ENCODE data around the gene ADAMTS12. TPM values are rescaled to one million over a fixed set of nuclear protein-coding genes. Genes with fewer than 3 reads are reported as not detected.

Gene ADAMTS12
- total RNA-seq, 1 donor from 2014 or later = 2.2 TPM

DNA sequence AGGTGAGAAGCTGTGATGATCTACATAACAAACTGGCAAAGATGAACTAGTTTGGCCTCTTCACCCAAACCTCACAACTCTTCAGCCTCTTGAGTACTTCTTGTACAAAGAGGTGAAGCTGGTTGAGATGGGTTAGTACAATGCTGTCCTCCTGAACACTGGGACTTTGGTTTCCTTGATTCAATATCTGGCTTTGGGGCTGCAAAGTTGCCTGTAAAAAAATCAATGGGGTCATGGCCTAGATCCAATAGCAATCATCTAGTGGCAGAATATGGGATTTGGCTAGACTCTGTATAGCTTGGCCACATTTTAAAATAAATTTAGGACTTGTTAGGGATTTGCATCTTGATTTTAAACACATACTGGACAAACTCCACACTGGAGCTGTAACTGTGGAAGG is 179.1 kb downstream of the ADAMTS12 start:
- no peak for DNase-seq (ENCODE audit: low spot score)

GRCh38 chr5:33711094-33711679 is 180.6 kb downstream of the ADAMTS12 start:
- no peak for DNase-seq (ENCODE audit: low spot score)

DNA sequence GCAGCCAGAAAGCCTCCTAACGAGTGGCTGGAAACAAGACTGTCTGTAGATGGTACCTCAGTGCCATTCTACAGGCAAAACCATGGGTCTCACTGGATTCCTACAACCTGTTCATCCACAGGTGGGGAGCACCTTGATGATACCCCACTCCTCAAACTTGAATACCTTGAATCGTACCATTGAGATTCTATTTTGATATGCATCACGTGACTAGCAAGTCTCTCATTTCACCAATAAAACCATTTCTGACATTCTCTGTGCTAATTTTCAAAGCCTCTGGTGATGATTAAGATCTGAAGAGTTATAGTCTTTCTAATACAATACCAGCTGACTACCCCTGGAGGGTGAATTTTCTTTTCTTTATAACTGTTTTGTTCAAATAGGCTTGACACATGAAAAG is 188.9 kb downstream of the ADAMTS12 start:
- DNase-seq (ENCODE audit: low spot score) = no peak

DNA sequence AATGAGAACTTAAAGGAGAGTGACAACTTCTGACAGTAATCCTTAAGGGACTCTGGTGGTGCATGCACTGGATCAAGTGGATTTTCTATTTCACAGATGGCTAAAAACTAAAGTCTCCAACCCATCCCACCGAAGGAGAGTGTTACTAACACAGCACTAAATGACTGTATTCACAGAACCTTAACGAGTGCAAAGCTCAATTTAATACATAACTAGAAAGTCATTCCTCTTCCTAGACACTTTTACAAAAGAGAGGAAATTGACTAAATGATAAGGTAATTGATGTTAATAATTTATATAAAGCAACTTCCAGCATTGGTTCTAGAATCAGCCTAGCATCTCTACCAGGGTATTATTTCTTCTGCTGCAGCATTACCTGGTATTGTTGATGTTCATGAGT is 189.8 kb downstream of the ADAMTS12 start:
- DNase-seq (ENCODE audit: low spot score) = no peak

DNA sequence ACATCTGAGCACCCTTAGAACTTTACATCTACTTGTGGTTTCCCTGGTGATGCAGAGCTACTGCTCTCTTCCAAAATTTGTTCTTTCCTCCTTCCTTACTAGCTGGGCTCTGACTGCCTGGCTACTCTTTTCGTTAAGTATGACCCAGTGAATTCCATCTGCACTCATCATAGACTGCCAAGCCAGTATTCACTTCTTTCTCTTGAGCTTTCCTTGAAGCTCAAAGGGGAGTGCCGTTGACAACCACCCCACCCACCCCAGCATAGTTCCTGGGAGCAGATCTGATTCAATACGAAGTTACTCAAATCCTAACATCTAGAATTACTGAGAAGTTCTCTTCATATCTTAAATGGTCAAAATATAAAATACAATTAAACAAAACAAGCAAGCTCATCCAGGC is 190.5 kb downstream of the ADAMTS12 start:
- no peak for DNase-seq (ENCODE audit: low spot score)

- no peak for DNase-seq (ENCODE audit: low spot score)
These were observed 195.4 kb downstream of the ADAMTS12 start for GRCh38 chr5:33696411-33696810.

- DNase-seq (ENCODE audit: low spot score) = no peak
These were observed 198.8 kb downstream of the ADAMTS12 start for GRCh38 chr5:33692980-33693379.

DNA sequence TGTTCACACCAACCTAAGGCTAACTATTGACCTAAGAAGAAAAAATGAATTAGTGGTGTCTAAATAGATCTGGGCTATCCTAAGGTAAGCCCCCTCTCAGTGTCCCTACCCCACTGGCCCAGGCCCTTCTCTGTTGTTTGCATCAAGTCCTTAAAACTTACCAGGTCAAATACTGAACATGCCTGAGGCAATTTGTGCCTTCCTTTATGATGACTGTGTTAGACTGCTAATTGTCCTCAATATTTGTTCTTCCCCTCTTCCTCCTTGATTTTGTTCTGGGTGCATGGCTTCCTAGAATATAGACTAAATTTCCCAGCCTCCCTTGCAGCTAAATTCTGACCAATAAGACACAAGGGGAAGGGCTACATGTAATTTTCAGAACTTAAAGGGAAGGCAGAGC is 199.9 kb downstream of the ADAMTS12 start:
- no peak for DNase-seq (ENCODE audit: low spot score)

DNA sequence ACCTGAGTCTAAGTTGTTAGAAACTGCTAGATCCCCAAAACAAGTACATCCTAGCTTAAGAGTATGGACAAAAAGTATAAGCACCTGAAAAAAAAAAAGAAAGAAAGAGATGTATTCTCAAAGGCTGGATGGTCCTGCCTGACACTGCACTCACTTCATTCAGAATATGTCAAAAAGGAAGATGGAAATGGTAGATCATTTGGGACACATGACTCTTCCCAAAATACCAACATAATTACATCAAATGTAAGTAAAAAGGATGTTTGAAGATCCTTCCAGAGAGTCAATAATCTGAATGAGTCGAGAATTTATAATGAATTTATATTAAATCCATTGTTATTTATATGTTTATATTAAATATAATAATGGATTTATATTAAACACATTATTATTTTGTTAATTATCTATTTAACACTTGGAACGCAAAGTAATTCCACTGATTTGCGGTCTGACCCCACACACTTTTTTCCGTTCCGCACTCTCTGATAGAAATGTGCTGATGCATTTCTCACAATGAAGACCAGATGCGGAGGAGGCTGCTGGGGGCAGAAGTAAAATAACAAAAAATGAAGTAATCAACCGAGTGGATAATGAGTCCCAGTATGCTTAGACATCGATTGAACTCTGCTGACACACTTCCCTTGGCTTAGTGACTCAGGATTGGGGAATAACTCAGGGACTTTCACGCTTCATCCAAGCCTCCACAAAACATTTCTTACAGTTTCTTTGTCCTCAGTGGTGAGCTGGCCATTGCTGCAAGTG is 201.2 kb downstream of the ADAMTS12 start:
- DNase-seq (ENCODE audit: low spot score) = no peak

DNA sequence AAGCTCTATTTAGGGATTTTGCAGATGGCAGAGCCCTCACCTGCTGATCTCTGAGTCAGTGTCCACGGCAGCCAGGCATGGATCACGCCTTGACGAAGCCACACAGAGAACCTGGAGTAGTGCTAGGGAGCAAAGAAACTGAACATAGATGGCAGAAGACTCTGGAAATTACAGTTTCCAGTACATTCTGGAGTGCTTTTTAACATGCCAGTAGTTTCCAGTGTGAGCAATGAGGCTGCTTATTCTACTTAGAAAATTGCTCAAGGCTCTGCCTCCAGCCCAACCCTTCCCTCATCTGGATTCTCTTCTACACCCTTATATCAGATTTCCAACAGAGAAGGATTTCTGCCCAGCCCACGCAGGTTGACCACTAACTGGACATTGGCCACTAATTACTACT is 203.3 kb downstream of the ADAMTS12 start:
- DNase-seq (ENCODE audit: low spot score) = no peak

GRCh38 chr5:33688066-33688465 is 203.7 kb downstream of the ADAMTS12 start:
- no peak for DNase-seq (ENCODE audit: low spot score)

GRCh38 chr5:33685873-33686755 is 205.7 kb downstream of the ADAMTS12 start:
- DNase-seq (ENCODE audit: low spot score) = no peak

GRCh38 chr5:33684496-33685159 is 207.2 kb downstream of the ADAMTS12 start:
- DNase-seq (ENCODE audit: low spot score) = no peak

GRCh38 chr5:33679791-33680190 is 212.0 kb downstream of the ADAMTS12 start:
- DNase-seq (ENCODE audit: low spot score) = no peak

DNA sequence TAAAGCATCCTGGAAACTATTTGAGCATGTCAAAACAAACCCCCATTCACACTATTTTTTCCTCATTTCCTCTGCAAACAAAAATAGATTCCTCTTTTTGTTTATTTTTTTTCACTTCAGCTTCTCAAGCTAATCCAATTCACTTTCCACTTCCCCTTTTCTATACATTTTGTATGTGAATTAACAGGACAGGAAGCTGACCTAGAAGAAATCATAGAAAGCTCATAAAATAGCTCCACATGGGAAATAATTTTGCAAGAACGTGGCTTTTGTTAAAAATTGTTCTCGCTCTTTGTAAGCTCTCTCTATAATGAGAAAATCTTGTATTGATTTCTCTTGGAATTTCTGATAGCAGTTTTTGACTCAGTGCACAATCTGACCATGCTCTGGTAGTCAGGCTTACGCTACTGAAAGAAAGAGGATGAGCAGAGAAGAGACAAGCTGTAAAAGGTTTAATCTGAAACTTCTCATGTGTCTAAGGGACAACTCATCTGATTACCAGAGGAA is 215.8 kb downstream of the ADAMTS12 start:
- DNase-seq (ENCODE audit: low spot score) = no peak

DNA sequence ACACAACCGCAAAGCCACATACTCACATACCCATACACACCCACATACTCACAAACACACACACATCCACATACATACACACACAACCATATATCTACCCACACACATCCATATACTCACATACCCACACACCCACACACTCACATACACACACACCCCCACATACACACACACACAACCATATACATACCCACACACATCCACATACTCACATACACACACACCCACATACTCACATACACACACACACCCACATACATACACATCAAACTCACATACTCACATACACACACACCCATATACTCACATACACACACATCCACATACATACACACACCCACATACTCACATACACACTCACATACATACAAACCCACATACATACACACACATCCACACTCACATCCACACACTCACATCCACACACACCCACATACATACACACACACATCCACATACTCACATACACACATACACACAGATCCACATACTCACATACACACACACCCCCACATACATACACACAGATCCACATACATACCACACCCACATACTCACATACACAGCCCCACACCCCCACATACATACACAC is 220.0 kb downstream of the ADAMTS12 start:
- no peak for DNase-seq (ENCODE audit: low spot score)

- no peak for DNase-seq (ENCODE audit: low spot score)
These were observed 228.9 kb downstream of the ADAMTS12 start for GRCh38 chr5:33662722-33663427.

- no peak for DNase-seq (ENCODE audit: low spot score)
These were observed 232.1 kb downstream of the ADAMTS12 start for GRCh38 chr5:33659526-33660169.

DNA sequence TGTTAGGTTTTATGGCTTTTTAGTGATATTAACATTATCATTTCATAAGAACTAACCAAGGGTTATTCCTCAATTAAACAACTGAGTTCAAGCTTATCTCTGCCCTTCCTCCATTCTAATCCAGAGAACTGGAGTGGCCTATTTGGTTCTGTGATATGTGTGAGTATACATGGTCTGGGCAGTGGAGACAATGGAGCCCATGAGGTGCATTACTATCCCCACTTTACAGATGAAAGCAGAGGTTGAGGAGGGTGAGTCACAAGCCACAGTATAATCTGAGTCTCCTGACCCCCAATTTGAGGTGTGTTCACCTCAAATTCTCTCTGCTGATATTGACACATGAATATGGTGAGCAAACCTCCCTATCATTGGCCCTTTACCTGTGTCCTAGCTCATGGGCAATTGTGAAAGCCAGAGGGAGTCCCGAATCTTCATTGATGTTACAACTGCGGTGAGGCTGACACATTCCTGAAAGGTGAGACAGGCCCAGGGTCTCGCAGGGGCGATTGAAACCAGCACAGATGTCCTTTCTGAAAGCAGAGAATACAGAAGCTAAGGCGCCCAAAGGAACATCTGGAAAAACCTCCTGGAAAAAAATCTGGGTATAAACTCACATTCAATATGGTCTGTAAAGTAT is 233.9 kb downstream of the ADAMTS12 start:
- no peak for DNase-seq (ENCODE audit: low spot score)

DNA sequence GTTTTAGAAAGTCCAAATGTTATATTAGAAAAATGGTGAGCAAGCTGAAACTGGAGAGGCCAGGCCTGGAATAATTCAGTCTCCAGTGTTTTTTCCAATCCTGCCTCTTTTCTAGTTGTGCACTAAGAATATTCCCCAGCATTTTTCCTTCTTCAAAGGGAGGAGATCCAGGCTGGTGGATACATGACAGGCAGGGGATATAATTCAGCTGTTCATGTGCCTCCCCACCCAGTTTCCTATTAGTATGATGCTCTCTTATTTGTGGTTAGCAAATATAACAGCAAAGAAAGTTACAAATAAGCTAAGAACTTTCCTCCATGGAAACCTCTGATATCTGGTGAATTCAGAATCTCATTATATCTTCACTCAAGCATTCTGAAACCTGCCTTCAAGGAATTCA is 234.6 kb downstream of the ADAMTS12 start:
- DNase-seq (ENCODE audit: low spot score) = no peak

Data from mucosa of gallbladder (tissue), 1 donor.